C4-2B (cell line): Measurements from ENCODE around the gene MCF2L2.
"Not testable (repeated sequence)": the region's sequence is repeated elsewhere in the genome, so short reads cannot be mapped to it uniquely, and the experiment has no call there.

ENCODE experiments used
- H3K27ac ChIP-seq: fragments of 450-650 bp; 2 replicates; pipeline ENCODE4 v1.5.1; 2017
- CTCF ChIP-seq: fragments of 450-650 bp; conservative IDR thresholded peaks from 2 replicates; pipeline ENCODE4 v1.5.1; 2017; ENCODE audit warnings: mild to moderate bottlenecking
- ZFX ChIP-seq: fragments of 450-650 bp; IDR thresholded peaks from 2 replicates; pipeline ENCODE4 v1.6.1; 2017

Gene MCF2L2

GRCh38 chr3:183375337-183375736, 53.1 kb downstream of the MCF2L2 start:
- H3K27ac ChIP-seq: no peak overlapping the region

GRCh38 chr3:183372911-183373310, 55.5 kb downstream of the MCF2L2 start:
- no peak overlapping the region for H3K27ac ChIP-seq
- TF ChIP-seq ZFX: no peak
- TF ChIP-seq CTCF: no peak

More at GRCh38 chr3:183375337-183375736, 53.1 kb downstream of the MCF2L2 start:
- TF ChIP-seq ZFX (no peak), CTCF (no peak)

GRCh38 chr3:183371600-183371968, 56.8 kb downstream of the MCF2L2 start:
- not testable (repeated sequence) for H3K27ac ChIP-seq

- no peak overlapping the region for H3K27ac ChIP-seq
- no peak for TF ChIP-seq CTCF
Measured at GRCh38 chr3:183370391-183370790, 58.0 kb downstream of the MCF2L2 start.

- TF ChIP-seq CTCF (no peak), ZFX (no peak)
- H3K27ac ChIP-seq: no peak overlapping the region
Measured at GRCh38 chr3:183369627-183370026, 58.8 kb downstream of the MCF2L2 start.

GRCh38 chr3:183369117-183369516, 59.3 kb downstream of the MCF2L2 start:
- TF ChIP-seq ZFX: no peak
- no peak overlapping the region for H3K27ac ChIP-seq

- no peak overlapping the region for H3K27ac ChIP-seq
- TF ChIP-seq CTCF (no peak), ZFX (no peak)
Measured at GRCh38 chr3:183360971-183361624, 67.3 kb downstream of the MCF2L2 start.

GRCh38 chr3:183359036-183359435, 69.4 kb downstream of the MCF2L2 start:
- no peak overlapping the region for H3K27ac ChIP-seq

More at GRCh38 chr3:183359036-183359435, 69.4 kb downstream of the MCF2L2 start:
- TF ChIP-seq ZFX (no peak), CTCF (no peak)
